GM21447 (cell line): ENCODE measurements around the gene NAT9.

ENCODE experiments used
- ATAC-seq: cut with Tn5 transposase; IDR thresholded peaks from one replicate; pipeline ENCODE4 v1.9.1; 2021; ENCODE audit not compliant: unreplicated experiment

Gene NAT9

GRCh38 chr17:74806334-74806733 lies 30.2 kb upstream of the NAT9 start:
- no peak for ATAC-seq

- no peak for ATAC-seq
Observed at GRCh38 chr17:74805591-74805991, 29.4 kb upstream of the NAT9 start.

DNA sequence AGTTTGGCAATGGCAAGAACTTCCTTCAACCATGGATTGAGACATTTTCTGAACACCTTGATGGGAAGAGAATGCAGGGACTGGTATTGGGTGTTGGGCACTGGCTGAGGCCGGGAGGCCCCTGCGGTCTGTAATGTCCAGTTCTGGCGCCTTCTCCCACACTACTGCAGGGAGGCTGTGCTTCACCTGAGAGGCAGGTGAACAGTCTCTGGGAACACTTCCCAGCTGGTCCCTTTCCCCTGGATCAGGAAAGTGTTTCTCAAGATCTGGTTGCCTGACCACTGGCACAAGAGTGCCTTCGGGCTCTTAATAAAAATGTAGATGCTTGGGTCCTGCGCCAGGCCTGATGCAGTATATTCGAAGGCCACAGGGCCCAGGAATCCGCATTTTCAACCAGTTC lies 28.5 kb upstream of the NAT9 start:
- ATAC-seq, result no peak

DNA sequence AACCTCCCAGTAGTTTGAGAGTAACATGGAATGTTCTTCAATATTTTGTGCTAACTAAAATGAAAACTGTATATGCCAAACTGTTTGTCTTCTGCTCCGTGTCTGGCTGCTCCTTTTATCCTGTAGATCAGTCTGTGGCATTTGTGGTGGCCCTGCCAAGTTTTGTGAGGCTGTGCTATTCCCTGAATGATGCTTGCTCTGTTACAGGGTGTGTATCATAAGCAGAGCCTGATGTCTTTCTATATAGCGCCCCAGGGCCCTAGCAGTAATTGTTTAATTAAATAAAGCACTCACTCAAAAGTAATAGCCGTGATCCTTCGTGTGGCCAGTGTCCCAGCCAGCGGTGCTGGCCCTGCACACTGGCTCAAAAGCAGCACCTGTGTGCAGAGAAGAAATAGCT lies 27.8 kb upstream of the NAT9 start:
- ATAC-seq, result no peak

- no peak for ATAC-seq
Observed at GRCh38 chr17:74803388-74803930, 27.3 kb upstream of the NAT9 start.

DNA sequence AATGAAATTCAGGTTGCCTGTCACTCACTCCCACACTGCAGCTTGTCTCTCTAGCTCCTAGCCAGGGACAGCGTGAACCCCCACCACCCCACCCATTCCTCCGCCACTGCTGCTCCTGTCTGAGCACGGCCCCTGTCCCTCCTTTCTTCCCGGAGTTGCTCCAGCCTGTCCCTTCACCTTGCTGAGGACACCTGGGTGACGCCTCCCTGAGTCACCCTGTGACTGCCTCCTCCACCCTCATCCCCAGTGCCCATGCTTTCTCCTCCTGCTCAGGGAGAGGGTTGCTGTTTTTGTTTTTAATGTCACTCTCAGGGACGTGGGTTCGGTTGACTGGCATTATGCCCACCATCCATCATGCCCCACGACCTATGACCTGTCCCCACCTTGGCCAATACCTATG lies 25.8 kb upstream of the NAT9 start:
- no peak for ATAC-seq

DNA sequence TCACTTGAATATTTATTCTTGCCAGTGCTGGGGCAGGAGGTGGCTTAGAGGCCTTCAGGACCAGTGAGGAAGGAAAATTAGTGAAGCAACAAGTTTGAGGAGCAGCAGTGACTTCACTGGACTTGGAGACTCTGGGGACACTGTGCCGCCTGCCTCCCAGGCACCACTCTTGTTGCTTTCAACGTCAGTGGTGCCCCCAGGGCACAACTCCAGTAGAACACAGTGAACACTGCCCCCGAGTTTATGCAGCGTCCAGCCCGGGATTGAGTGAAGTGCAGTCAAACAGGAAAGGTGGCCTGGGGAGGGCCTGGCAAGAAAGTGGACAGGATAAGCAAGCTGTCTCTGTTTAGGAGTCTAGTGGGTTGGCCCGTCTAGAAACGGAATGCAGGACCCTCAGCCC lies 24.4 kb upstream of the NAT9 start:
- ATAC-seq, result no peak

- no peak for ATAC-seq
Observed at GRCh38 chr17:74799097-74799496, 23.0 kb upstream of the NAT9 start.

GRCh38 chr17:74798239-74798707 lies 22.1 kb upstream of the NAT9 start:
- ATAC-seq, result no peak

DNA sequence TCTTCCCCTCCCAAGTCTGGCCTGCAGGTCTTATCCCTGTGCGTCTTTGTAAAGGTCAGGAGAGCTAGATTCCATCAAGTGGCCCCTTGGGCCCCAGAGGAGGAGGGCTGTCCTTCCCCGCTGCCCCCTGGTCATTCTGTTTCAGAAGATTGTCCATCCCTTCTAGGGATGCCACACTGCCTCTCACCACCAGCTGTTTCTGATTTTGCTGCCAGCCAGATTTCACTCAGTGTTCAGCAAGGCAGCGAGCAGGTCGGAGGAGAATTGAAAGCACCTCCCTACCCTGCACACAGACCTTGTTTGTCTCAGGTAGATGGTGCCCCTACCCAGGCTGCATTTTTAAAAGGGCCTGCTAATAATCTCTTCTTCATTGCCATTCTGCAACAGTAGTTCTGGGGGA lies 21.7 kb upstream of the NAT9 start:
- no peak for ATAC-seq

GRCh38 chr17:74796866-74797265 lies 20.7 kb upstream of the NAT9 start:
- ATAC-seq, result no peak

DNA sequence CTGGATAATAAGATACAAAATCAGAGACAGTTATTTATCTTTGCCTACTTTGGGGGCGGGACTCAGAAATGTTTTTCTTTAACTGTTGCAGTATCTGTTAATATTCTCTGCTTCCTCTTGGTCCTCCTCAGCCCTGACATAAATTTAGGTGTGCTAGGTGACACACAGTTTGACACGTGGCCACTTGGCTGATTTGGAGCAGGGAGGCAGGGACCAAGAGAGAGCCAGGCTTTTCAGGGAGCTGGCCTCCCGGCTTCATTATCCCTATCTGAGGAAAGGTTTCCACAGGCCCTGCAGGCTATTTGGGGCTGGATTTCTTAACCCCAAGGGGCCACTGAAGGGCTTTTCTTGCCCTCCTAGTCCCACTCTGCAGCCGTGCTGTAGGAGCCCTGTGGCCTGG lies 20.1 kb upstream of the NAT9 start:
- no peak for ATAC-seq

GRCh38 chr17:74795327-74796020 lies 19.3 kb upstream of the NAT9 start:
- no peak for ATAC-seq

GRCh38 chr17:74792586-74793105 lies 16.5 kb upstream of the NAT9 start:
- no peak for ATAC-seq

DNA sequence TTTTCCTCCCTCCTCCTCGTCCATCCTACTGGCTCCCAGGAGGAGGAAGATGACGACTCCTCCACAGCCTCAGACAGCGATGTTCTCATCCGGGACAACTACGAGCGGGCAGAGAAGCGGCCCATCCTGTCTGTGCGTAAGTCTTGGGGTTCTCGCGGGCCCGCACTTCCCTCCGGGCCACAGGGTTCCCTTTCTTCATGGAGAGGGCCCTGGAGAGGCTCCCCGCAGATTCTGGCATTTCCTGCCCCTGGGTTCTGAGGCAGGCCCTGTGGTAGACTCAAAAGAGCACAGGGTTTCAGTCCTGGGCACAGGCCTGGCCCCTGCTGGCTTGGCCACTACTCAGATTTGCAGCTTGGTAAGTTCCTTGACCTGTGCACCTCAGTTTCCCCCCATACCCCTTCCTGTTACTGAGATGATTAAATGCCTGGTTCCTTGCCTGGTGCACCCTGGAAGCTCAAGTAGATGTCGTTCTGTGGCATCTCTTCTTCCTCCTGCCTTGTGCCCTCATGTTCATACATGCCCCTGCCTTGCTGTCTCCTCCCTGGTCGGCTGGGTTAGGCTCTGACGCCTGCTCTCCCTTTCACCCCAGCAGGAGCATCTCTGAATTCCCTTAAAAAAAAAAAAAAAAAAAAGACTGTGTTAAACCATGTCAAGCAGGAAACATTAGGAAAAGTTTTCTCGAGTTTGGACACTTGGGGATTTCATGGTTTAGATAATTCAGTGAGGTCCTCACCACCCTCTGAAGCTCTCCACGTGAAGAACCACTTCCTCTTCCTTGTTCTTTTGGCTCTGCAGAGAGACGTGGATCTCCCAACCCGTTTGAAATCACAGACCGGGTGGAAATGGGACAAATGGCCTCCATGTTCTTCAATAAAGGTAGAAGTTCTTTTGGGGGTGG lies 14.3 kb upstream of the NAT9 start:
- ATAC-seq, result no peak

- ATAC-seq, result no peak
Observed at GRCh38 chr17:74786431-74787055, 10.4 kb upstream of the NAT9 start.

GRCh38 chr17:74785981-74786360 lies 9.8 kb upstream of the NAT9 start:
- ATAC-seq, result no peak

DNA sequence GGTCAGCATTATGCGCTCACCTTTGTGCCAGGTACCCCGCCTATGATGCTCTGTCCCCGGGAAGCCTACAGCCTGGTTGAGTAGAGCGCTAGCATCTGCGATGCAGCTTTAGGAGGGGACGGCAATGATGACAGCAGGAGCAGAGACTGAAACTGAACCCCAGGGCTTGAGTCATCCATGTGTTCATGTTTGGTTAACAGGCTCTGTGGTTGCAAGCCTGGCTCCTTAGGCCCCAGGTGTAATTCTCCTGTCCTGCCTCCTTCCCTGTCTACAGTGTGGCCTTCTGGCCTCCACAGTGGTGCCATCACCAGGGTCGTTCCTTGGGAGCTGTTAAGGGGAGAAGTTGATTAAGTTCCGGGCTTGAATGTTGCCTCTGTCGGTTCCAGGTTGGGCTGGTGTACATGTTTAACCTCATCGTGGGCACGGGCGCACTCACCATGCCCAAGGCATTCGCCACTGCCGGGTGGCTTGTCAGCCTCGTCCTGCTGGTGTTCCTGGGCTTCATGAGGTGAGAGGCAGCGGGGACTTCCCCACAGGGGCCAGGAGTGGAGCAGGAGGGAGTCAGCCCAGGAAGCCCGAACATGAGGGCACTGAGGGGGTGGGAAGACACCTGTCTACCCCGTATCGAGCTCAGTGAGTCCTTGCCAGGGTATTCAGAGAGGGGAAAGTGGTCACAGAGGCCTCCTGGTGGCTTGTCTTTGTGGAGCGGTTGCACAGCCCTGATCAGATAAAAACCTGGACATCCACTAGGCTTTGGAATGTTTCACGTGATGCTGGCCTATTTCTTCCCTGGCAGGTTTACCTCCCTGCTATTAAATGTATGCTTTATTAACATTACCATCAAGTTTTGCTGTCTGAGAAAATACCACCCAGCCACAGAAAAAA lies 9.2 kb upstream of the NAT9 start:
- no peak for ATAC-seq

GRCh38 chr17:74784125-74784810 lies 8.1 kb upstream of the NAT9 start:
- no peak for ATAC-seq

GRCh38 chr17:74782571-74782970 lies 6.4 kb upstream of the NAT9 start:
- no peak for ATAC-seq
